Measurements from ENCODE around the gene WNT5A.

GRCh38 chr3:55484801-55485791 is 2.0 kb downstream of the WNT5A start:
- TF ChIP-seq CTCF (IDR thresholded peaks at IDR 0.05) (peak; percentile 80), ZFX (IDR thresholded peaks at IDR 0.05; ENCODE audit: borderline replicate concordance) (no peak)

Measured in 22Rv1 (cell line).